Lung (tissue), 12 donors: Measurements from ENCODE around the gene ZBTB47. TPM values are rescaled to one million over a fixed set of nuclear protein-coding genes. Genes with fewer than 3 reads are reported as not detected.

ENCODE experiments used
- ATAC-seq: fragments of 200-7000 bp; cut with Tn5 transposase; one replicate; pipeline ENCODE4 v1.9.1; 2020; ENCODE audit warnings: moderate number of reproducible peaks; ENCODE audit not compliant: insufficient read depth, low FRiP score
- DNase-seq, 3 donors: peaks; one replicate each; pipeline ENCODE4 v3.0.0-alpha.2; 2013 to 2017
- H3K27ac ChIP-seq, 2 donors: one replicate each; pipeline ENCODE4 v1.5.1; 2013; ENCODE audit warnings: mild to moderate bottlenecking in 2 of 2, moderate library complexity in 2 of 2, control low read depth in 1 of 2, inconsistent platforms in 1 of 2, low read depth in 1 of 2, low read length in 1 of 2
- H3K27me3 ChIP-seq, 3 donors: one replicate each; pipeline ENCODE4 v1.5.1; 2013; ENCODE audit warnings: low read length in 2 of 3; ENCODE audit not compliant: control insufficient read depth in 3 of 3, insufficient read depth in 3 of 3
- H3K36me3 ChIP-seq, 4 donors: one replicate each; pipeline ENCODE4 v1.5.1; 2013; ENCODE audit warnings: low read length in 4 of 4, mild to moderate bottlenecking in 1 of 4, moderate library complexity in 1 of 4; ENCODE audit not compliant: control insufficient read depth in 4 of 4, insufficient read depth in 4 of 4
- H3K4me1 ChIP-seq, 5 donors: one replicate each; pipeline ENCODE4 v1.5.1; 2013; ENCODE audit warnings: low read length in 5 of 5, mild to moderate bottlenecking in 2 of 5, moderate library complexity in 1 of 5; ENCODE audit not compliant: control insufficient read depth in 5 of 5, insufficient read depth in 5 of 5
- H3K4me3 ChIP-seq: one replicate; pipeline ENCODE4 v1.5.1; 2013; ENCODE audit warnings: mild to moderate bottlenecking, control low read depth, moderate library complexity
- H3K9ac ChIP-seq, 2 donors: one replicate each; pipeline ENCODE4 v1.5.1; 2013; ENCODE audit warnings: low read length in 2 of 2, control low read depth in 1 of 2; ENCODE audit not compliant: insufficient read depth in 1 of 2
- H3K9me3 ChIP-seq, 4 donors: one replicate each; pipeline ENCODE4 v1.5.1; 2013; ENCODE audit warnings: low read length in 3 of 4, mild to moderate bottlenecking in 1 of 4, moderate library complexity in 1 of 4; ENCODE audit not compliant: control insufficient read depth in 4 of 4, insufficient read depth in 3 of 4
- WGBS, 2 donors: extraction: QIAGEN DNeasy Blood & Tissue Kit; methylation state at CpG; one replicate each; pipeline ENCODE4 v1.1.7; 2013; 5-methylcytosine and 5-hydroxymethylcytosine counted together
- polyA plus RNA-seq, 2 donors: library from polyadenylated mRNA; stranded (reverse); fragments of 200-250 nt; gene quantifications; one replicate each; pipeline ENCODE4 v1.2.1, GENCODE V29; 2013
- total RNA-seq, 2 donors: library from RNA; depleted of rRNA in 1 of 2; stranded (reverse); fragments of >200 nt in 1 of 2; gene quantifications; one replicate each; pipeline ENCODE4 v1.2.1, GENCODE V29; 2014 to 2021
- TF ChIP-seq, protein P1 (sequence below): IDR thresholded peaks from 2 replicates; pipeline ENCODE4 v1.5.1; 2012; ENCODE audit warnings: mild to moderate bottlenecking; ENCODE audit errors: control extremely low read depth, extremely low read depth
- donor health status: control.
- donor health status: control.
- donor health status: Bipolar disorder and iron deficiency.
- donor health status: healthy.
- donor health status: DM: yes; HTN: yes; CAD: no.

The ZBTB47 gene
- total and polyA plus RNA-seq, 4 donors, result 8.6 to 34.1 (median 15.8) TPM

DNA sequence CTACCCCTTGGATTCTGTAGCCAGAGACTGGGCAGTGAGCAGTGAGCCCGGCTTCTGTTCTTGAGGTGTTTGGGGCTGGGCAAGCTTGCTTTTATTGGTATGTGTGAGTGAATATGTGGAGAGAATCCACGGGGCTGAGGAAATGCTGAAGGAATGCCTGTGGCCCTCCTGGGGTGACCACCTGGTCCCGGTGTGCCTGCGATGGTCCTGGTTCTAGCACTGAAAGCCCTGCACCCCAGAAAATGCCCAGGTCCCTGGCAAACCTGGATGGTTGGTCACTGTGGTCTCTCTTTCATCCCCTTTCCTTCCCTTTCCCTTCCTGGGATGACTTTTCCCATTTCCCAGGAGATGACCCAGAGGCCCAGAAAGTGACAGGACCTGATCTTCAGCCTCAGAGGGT lies 4.2 kb downstream of the ZBTB47 start:
- H3K9ac ChIP-seq, result no peak overlapping the region
- TF ChIP-seq, protein P1, sequence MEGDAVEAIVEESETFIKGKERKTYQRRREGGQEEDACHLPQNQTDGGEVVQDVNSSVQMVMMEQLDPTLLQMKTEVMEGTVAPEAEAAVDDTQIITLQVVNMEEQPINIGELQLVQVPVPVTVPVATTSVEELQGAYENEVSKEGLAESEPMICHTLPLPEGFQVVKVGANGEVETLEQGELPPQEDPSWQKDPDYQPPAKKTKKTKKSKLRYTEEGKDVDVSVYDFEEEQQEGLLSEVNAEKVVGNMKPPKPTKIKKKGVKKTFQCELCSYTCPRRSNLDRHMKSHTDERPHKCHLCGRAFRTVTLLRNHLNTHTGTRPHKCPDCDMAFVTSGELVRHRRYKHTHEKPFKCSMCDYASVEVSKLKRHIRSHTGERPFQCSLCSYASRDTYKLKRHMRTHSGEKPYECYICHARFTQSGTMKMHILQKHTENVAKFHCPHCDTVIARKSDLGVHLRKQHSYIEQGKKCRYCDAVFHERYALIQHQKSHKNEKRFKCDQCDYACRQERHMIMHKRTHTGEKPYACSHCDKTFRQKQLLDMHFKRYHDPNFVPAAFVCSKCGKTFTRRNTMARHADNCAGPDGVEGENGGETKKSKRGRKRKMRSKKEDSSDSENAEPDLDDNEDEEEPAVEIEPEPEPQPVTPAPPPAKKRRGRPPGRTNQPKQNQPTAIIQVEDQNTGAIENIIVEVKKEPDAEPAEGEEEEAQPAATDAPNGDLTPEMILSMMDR, result no peak
- DNase-seq (no peak), ATAC-seq (no peak)
- 74 to 83% methylated on average over 4 of the region's 4 CpGs for WGBS, 2 donors
- no peak overlapping the region for H3K4me3 ChIP-seq
- H3K4me1 ChIP-seq, result peaks cover 3 to 23% (median 15%) of the 10 kb centered on the region in 5 donors
- no peak overlapping the region for H3K27ac ChIP-seq
- no peaks in the 10 kb centered on the region for H3K27me3 ChIP-seq
- no peaks in the 10 kb centered on the region for H3K9me3 ChIP-seq
- H3K36me3 ChIP-seq, result peaks cover 0 to 17% (median 0%) of the 10 kb centered on the region in 4 donors

DNA sequence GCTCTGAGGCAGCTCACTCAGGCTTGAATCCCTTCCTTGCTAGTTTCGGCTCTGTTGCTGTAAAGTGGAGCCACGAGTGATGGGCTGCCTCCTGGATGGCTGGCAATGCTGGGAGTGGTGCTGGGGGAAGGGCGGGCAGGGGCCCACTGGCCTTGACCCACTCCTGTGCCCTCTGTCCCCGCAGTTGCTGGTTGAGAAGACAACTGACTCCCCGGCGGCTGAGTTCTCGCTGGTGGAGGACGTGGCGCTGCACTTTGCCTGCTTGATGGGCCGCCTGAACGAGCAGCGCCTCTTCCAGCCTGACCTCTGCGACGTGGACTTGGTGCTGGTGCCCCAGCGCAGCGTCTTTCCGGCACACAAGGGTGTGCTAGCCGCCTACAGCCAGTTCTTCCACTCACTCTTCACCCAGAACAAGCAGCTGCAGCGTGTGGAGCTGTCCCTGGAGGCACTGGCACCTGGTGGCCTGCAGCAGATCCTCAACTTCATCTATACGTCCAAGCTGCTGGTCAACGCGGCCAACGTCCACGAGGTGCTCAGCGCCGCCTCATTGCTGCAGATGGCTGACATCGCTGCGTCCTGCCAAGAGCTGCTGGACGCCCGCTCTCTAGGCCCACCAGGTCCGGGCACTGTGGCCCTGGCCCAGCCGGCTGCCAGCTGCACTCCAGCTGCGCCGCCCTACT lies 4.7 kb downstream of the ZBTB47 start:
- Histone ChIP-seq H3K4me3 (no peak overlapping the region), H3K27ac (no peak overlapping the region), H3K4me1 (peaks cover 3 to 18% (median 10%) of the 10 kb centered on the region in 5 donors), H3K9me3 (no peaks in the 10 kb centered on the region), H3K36me3 (peaks cover 0 to 17% (median 0%) of the 10 kb centered on the region in 4 donors), H3K9ac (no peak overlapping the region), H3K27me3 (no peaks in the 10 kb centered on the region)
- WGBS, 2 donors, result 93 to 94% methylated on average over 34 of the region's 34 CpGs
- ATAC-seq (no peak), DNase-seq (no peak)
- TF ChIP-seq, protein P1, result no peak

DNA sequence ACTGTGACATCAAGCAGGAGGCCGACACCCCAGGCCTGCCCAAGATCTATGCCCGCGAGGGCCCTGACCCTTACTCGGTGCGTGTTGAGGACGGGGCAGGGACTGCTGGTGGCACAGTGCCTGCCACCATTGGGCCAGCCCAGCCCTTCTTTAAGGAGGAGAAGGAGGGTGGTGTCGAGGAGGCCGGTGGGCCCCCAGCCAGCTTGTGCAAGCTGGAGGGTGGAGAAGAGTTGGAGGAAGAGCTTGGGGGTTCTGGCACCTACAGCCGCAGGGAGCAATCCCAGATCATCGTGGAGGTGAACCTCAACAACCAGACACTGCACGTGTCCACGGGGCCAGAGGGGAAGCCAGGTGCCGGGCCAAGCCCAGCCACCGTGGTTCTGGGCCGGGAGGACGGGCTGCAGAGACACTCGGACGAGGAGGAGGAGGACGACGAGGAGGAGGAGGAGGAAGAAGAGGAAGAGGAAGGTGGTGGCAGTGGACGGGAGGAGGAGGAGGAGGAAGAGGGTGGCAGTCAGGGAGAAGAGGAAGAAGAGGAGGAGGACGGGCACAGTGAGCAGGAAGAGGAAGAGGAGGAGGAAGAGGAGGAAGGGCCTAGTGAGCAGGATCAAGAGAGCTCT lies 5.4 kb downstream of the ZBTB47 start:
- H3K4me1 ChIP-seq, result peaks cover 0 to 11% (median 6%) of the 10 kb centered on the region in 5 donors
- DNase-seq, result no peak
- 56 to 73% methylated on average over 22 of the region's 22 CpGs for WGBS, 2 donors
- H3K36me3 ChIP-seq, result peaks cover 0 to 17% (median 0%) of the 10 kb centered on the region in 4 donors
- no peaks in the 10 kb centered on the region for H3K9me3 ChIP-seq
- H3K4me3 ChIP-seq, result no peak overlapping the region
- no peaks in the 10 kb centered on the region for H3K27me3 ChIP-seq
- no peak overlapping the region for H3K9ac ChIP-seq
- ATAC-seq, result no peak
- TF ChIP-seq, protein P1, result no peak
- H3K27ac ChIP-seq, result no peak overlapping the region
